Measurements from ENCODE around the gene MYOG. TPM values are rescaled to one million over a fixed set of nuclear protein-coding genes. Genes with fewer than 3 reads are reported as not detected.

Gene MYOG
- total RNA-seq, 4 donors from 2014 or later: 21.4 to 146 (median 73.1) TPM

GRCh38 chr1:203034422-203035110, 51.2 kb downstream of the MYOG start:
- Histone ChIP-seq H3K4me3 (no peak overlapping the region), H3K36me3 (no peaks in the 10 kb centered on the region), H3K4me1 (peaks cover 51 to 56% of the 10 kb centered on the region in 2 donors), H3K9me3 (no peaks in the 10 kb centered on the region), H3K27ac (peak overlapping the region; percentile 95 to 98 (median 96)), H3K27me3 (no peaks in the 10 kb centered on the region)
- ATAC-seq (no peak), DNase-seq (no peak)
- in situ Hi-C loops (cut with MboI; ENCODE audit: low sequenced_read_pairs in 4 of 4) (loop anchor here in 3 of 4 donors (5.0 to 10.0 kb wide), 5 partner anchors 138 to 183 kb away; partner anchors contain the start of gene MYBPH (in 1 of the 3)), intact Hi-C loops (cut with DNase I; ENCODE audit: low total_unique reads) (loop anchor here (5.0 to 10.0 kb wide), 3 partner anchors 293 to 1050 kb away; partner anchors contain the start of genes ZBED6 and ZC3H11A)
- no peak for TF ChIP-seq POLR2A (IDR thresholded peaks at IDR 0.05)
- TF ChIP-seq CTCF (IDR thresholded peaks at IDR 0.05 in 4 of 5, conservative IDR thresholded peaks at IDR 0.05 in 1 of 5): no peak

GRCh38 chr1:203033917-203034316, 51.9 kb downstream of the MYOG start:
- Histone ChIP-seq H3K4me3 (no peak overlapping the region), H3K4me1 (peaks cover 52 to 58% of the 10 kb centered on the region in 2 donors), H3K36me3 (no peaks in the 10 kb centered on the region), H3K27ac (peak overlapping the region; percentile 95 to 98 (median 96)), H3K9me3 (no peaks in the 10 kb centered on the region), H3K27me3 (no peaks in the 10 kb centered on the region)
- intact Hi-C loops (cut with DNase I; ENCODE audit: low total_unique reads): loop anchor here (10.0 kb wide), 2 partner anchors 761 to 1051 kb away; partner anchors contain the start of genes ZBED6 and ZC3H11A
- in situ Hi-C loops (cut with MboI; ENCODE audit: low sequenced_read_pairs in 4 of 4): loop anchor here in 2 of 4 donors (10.0 kb wide), 3 partner anchors 141 to 181 kb away; partner anchors contain the start of gene MYBPH (in 1 of the 2)
- TF ChIP-seq POLR2A (IDR thresholded peaks at IDR 0.05) (no peak), CTCF (IDR thresholded peaks at IDR 0.05 in 4 of 5, conservative IDR thresholded peaks at IDR 0.05 in 1 of 5) (no peak)
- no peak for ATAC-seq
- DNase-seq: no peak

DNA sequence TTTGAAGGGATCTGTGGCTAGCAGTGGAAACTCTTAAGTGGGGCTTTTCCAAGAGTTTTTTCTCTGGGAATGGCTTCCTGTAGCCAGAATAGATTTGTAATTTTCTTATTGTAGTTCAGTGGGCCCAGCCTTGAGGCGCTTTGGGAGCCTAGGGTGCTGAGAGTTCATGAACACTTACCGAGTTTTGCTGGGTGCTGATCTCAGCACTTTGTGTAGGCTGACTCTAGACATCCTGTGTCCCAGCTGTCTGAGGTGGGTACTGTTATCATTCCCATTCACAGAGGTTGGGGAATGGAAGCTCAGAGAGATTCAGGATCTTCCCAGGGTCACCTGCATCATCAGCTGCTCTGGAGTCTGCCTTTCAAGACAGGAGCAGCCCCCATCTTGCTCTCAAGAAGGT, 52.5 kb downstream of the MYOG start:
- ATAC-seq (no peak), DNase-seq (no peak)
- intact Hi-C loops (cut with DNase I; ENCODE audit: low total_unique reads) (loop anchor here (10.0 kb wide), 2 partner anchors 762 to 1052 kb away; partner anchors contain the start of genes ZBED6 and ZC3H11A), in situ Hi-C loops (cut with MboI; ENCODE audit: low sequenced_read_pairs in 4 of 4) (loop anchor here in 2 of 4 donors (10.0 kb wide), 3 partner anchors 142 to 182 kb away; partner anchors contain the start of gene MYBPH (in 1 of the 2))
- Histone ChIP-seq H3K27me3 (no peaks in the 10 kb centered on the region), H3K4me3 (no peak overlapping the region), H3K36me3 (no peaks in the 10 kb centered on the region), H3K27ac (peak overlapping the region; percentile 24 to 97 (median 96)), H3K9me3 (no peaks in the 10 kb centered on the region), H3K4me1 (peaks cover 54 to 61% of the 10 kb centered on the region in 2 donors)
- TF ChIP-seq CTCF (IDR thresholded peaks at IDR 0.05 in 4 of 5, conservative IDR thresholded peaks at IDR 0.05 in 1 of 5): no peak
- TF ChIP-seq POLR2A (IDR thresholded peaks at IDR 0.05): no peak

Other genes with a start within 250 kb of the MYOG start
- 1 to 10 TPM; 2.6 to 9.2 (median 3.9) TPM for gene RABIF, start 196.9 kb downstream of the MYOG start, total RNA-seq
- gene KLHL12, start 158.8 kb downstream of the MYOG start, total RNA-seq: 10 to 100 TPM; 12.1 to 24.0 (median 12.6) TPM
- gene ADIPOR1, start 127.7 kb downstream of the MYOG start, total RNA-seq: 100 to 1,000 TPM; 103 to 133 (median 119) TPM
- 100 to 1,000 TPM; 349 to 677 (median 419) TPM for gene CYB5R1, start 118.8 kb downstream of the MYOG start, total RNA-seq
- gene TMEM183A, start 78.6 kb downstream of the MYOG start, total RNA-seq: 10 to 100 TPM; 28.7 to 41.4 (median 30.6) TPM
- gene PPFIA4, start 59.5 kb downstream of the MYOG start, total RNA-seq: 10 to 100 TPM in 3 of 4 donors, 1 to 10 TPM in 1; 8.4 to 45.5 (median 33.1) TPM
- gene ADORA1, start 41.7 kb upstream of the MYOG start, total RNA-seq: 1 to 10 TPM in 2 of 4 donors, under 1 TPM in 2; 0.25 to 5.6 (median 1.7) TPM
- 100 to 1,000 TPM in 1 of 4 donors, 10 to 100 TPM in 2, 1 to 10 TPM in 1; 7.4 to 260 (median 45.5) TPM for gene MYBPH, start 89.8 kb upstream of the MYOG start, total RNA-seq
- gene CHI3L1, start 100.7 kb upstream of the MYOG start, total RNA-seq: 10 to 100 TPM in 2 of 4 donors, 1 to 10 TPM in 2; 4.0 to 19.7 (median 9.9) TPM
- gene CHIT1, start 143.7 kb upstream of the MYOG start, total RNA-seq: under 1 TPM in 1 of 4 donors, not detected in 3; 0.20 TPM
- 100 to 1,000 TPM in 1 of 4 donors, 10 to 100 TPM in 3; 48.0 to 286 (median 74.9) TPM for gene BTG2, start 219.5 kb upstream of the MYOG start, total RNA-seq